ENCODE results near the gene FOXM1.

FOXM1 gene

DNA sequence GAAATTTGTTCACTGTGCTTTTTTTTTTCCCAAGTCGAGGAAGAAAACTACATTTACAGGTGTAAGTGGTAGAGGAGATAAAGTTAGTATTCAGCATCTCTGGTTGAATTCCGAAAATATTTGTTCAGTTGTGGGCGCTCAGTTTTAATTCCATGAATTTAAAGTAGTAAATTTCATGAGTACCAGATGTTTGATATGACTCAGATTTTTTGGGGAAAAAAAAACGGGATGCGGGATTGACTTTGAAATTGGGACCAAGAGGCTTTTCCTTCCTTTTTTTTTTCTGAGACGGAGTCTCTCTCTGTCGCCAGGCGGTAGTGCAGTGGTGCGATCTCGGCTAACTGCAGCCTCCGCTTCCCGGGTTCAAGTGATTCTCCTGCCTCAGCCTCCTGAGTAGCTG is 15.3 kb upstream of the FOXM1 start (continued):
- TF ChIP-seq, protein P1, sequence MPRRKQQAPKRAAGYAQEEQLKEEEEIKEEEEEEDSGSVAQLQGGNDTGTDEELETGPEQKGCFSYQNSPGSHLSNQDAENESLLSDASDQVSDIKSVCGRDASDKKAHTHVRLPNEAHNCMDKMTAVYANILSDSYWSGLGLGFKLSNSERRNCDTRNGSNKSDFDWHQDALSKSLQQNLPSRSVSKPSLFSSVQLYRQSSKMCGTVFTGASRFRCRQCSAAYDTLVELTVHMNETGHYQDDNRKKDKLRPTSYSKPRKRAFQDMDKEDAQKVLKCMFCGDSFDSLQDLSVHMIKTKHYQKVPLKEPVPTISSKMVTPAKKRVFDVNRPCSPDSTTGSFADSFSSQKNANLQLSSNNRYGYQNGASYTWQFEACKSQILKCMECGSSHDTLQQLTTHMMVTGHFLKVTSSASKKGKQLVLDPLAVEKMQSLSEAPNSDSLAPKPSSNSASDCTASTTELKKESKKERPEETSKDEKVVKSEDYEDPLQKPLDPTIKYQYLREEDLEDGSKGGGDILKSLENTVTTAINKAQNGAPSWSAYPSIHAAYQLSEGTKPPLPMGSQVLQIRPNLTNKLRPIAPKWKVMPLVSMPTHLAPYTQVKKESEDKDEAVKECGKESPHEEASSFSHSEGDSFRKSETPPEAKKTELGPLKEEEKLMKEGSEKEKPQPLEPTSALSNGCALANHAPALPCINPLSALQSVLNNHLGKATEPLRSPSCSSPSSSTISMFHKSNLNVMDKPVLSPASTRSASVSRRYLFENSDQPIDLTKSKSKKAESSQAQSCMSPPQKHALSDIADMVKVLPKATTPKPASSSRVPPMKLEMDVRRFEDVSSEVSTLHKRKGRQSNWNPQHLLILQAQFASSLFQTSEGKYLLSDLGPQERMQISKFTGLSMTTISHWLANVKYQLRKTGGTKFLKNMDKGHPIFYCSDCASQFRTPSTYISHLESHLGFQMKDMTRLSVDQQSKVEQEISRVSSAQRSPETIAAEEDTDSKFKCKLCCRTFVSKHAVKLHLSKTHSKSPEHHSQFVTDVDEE (CRISPR knock-in tag; IDR thresholded peaks at IDR 0.05), result no peak
- no peak for TF ChIP-seq TCF4 (CRISPR knock-in tag; IDR thresholded peaks at IDR 0.05; ENCODE audit: borderline replicate concordance)
- no peak for TF ChIP-seq ZFP3 (CRISPR knock-in tag; IDR thresholded peaks at IDR 0.05)
- TF ChIP-seq ISL1 (CRISPR knock-in tag; IDR thresholded peaks at IDR 0.05), result no peak
- TF ChIP-seq GLIS3 (CRISPR knock-in tag; IDR thresholded peaks at IDR 0.05), result no peak

DNA sequence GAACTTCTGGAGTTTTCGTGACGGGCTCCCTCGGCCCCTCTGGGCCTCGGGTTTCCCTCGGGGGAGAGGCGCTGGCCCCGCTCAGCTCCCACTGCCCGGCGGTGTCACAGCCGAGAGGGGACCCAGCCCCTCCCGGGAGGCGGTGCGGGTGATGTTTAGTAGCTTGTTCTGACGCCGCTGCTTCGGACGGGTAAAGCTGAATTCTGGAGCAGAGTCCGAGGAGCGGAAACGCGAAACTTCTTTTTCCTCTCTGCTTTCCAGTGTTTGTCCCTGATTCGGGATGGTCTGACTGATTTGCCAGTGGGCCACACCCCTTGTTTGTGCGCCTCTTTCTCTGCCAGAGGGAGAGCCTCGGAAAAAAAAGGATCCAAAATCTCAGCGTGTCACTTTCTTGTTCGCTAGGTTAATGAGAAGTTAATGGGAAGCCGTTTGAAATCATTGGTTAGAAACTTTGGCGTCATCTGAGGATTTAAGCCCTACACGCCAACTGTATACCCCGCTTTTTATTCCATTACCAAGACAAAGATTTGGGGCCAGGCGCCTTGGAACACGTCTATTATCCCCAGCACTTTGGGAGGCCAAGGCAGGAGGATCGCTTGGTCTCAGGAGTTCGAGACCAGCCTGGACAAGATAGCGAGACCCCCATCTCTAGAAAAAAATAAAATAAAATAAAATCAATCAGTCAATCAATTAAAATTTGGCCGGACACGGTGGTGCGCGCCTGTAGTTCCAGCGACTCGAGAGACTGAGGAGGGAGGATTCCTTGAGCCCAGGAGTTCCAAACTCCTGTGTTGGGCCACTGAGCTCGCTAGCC is 14.5 kb upstream of the FOXM1 start:
- peak; percentile 61 for ATAC-seq
- TF ChIP-seq, protein P1 (CRISPR knock-in tag; IDR thresholded peaks at IDR 0.05), result no peak
- TF ChIP-seq ZFP3 (CRISPR knock-in tag; IDR thresholded peaks at IDR 0.05), result 0 out of 2 replicates have a peak, but pooled peaks have one; percentile 41

DNA sequence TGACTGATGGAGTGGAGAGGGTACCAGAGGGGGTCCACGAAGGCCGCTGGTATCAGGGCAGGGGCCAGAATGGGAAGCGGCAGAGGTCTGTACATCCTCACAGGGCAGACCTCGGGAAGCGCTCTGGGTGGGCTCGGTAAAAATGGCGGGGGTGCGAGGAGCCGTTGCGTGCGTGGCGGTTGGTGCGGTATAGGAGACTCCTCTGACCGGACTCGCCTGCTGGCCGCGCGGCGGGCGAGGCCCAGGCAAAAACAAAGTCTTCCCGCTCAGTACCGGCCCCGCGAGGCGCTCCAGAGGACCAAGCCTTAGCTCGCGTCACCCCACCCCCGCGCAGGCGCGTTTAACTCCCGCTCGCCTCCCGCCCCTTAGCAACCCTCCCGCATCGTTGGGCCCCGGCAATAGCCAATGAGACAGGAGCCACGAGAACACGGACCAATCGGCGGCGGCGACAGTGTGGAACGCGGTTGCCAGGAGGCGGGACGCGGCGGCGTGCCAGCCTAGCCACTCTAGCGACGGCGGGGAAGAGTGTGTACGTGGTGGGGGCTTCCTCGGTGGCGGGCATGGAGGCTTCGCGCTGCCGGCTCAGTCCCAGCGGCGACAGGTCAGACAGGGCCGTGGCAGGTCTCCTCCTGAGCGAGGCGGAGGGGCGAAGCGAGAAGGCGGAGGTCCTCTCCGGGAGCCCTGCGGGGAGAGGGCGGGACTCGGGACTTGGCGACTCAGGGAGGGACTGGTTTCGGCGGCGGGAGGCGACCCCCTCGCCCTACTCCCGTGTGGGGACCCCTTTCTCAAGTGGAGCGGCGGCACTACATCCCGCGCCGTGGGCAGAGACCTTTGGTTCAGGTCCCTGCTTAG is 13.6 kb upstream of the FOXM1 start, which contains the start of gene TULP3:
TULP3 (plus strand) TSS at position 504 of the 852 bp plus-strand sequence; CDS start at position 561, 57 bp downstream.
- 0 out of 2 replicates have a peak, but pooled peaks have one; percentile 47 for TF ChIP-seq CSDC2 (CRISPR knock-in tag; IDR thresholded peaks at IDR 0.05)
- TF ChIP-seq GLIS3 (CRISPR knock-in tag; IDR thresholded peaks at IDR 0.05), result 0 out of 2 replicates have a peak, but pooled peaks have one; percentile 28
- TF ChIP-seq ARNTL (CRISPR knock-in tag; IDR thresholded peaks at IDR 0.05; ENCODE audit: borderline replicate concordance, low read depth), result no peak
- ATAC-seq, result peak; percentile 93

DNA sequence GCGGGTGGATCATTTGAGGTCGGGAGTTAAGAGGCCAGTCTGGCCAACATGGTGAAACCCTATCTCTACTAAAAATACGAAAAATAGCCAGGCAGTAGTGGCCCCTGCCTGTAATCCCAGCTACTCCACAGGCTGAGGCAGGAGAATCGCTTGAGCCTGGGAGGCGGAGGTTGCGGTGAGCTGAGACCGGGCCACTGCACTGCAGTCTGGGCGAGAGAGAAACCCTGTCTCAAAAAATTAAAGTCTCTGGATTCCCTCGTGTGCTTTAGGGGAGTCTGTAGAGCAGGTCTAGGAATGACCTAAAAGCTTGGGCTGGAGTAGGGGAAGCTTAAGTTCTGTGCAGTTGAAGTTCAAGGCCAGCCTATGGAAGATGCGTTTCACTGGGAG is 13.0 kb upstream of the FOXM1 start:
- TF ChIP-seq, protein P2, sequence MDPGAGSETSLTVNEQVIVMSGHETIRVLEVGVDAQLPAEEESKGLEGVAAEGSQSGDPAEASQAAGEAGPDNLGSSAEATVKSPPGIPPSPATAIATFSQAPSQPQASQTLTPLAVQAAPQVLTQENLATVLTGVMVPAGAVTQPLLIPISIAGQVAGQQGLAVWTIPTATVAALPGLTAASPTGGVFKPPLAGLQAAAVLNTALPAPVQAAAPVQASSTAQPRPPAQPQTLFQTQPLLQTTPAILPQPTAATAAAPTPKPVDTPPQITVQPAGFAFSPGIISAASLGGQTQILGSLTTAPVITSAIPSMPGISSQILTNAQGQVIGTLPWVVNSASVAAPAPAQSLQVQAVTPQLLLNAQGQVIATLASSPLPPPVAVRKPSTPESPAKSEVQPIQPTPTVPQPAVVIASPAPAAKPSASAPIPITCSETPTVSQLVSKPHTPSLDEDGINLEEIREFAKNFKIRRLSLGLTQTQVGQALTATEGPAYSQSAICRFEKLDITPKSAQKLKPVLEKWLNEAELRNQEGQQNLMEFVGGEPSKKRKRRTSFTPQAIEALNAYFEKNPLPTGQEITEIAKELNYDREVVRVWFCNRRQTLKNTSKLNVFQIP (CRISPR knock-in tag; IDR thresholded peaks at IDR 0.05; ENCODE audit: borderline replicate concordance, low read depth), result no peak
- TF ChIP-seq, protein P3, sequence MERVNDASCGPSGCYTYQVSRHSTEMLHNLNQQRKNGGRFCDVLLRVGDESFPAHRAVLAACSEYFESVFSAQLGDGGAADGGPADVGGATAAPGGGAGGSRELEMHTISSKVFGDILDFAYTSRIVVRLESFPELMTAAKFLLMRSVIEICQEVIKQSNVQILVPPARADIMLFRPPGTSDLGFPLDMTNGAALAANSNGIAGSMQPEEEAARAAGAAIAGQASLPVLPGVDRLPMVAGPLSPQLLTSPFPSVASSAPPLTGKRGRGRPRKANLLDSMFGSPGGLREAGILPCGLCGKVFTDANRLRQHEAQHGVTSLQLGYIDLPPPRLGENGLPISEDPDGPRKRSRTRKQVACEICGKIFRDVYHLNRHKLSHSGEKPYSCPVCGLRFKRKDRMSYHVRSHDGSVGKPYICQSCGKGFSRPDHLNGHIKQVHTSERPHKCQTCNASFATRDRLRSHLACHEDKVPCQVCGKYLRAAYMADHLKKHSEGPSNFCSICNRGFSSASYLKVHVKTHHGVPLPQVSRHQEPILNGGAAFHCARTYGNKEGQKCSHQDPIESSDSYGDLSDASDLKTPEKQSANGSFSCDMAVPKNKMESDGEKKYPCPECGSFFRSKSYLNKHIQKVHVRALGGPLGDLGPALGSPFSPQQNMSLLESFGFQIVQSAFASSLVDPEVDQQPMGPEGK (CRISPR knock-in tag; IDR thresholded peaks at IDR 0.05; ENCODE audit: borderline replicate concordance), result no peak
- TF ChIP-seq ZC3H10 (CRISPR knock-in tag; IDR thresholded peaks at IDR 0.05), result no peak
- TF ChIP-seq BACH2 (CRISPR knock-in tag; IDR thresholded peaks at IDR 0.05; ENCODE audit: borderline replicate concordance), result no peak
- no peak for TF ChIP-seq ARNTL (CRISPR knock-in tag; IDR thresholded peaks at IDR 0.05; ENCODE audit: borderline replicate concordance, low read depth)
- TF ChIP-seq, protein P4, sequence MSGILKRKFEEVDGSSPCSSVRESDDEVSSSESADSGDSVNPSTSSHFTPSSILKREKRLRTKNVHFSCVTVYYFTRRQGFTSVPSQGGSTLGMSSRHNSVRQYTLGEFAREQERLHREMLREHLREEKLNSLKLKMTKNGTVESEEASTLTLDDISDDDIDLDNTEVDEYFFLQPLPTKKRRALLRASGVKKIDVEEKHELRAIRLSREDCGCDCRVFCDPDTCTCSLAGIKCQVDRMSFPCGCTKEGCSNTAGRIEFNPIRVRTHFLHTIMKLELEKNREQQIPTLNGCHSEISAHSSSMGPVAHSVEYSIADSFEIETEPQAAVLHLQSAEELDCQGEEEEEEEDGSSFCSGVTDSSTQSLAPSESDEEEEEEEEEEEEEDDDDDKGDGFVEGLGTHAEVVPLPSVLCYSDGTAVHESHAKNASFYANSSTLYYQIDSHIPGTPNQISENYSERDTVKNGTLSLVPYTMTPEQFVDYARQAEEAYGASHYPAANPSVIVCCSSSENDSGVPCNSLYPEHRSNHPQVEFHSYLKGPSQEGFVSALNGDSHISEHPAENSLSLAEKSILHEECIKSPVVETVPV (CRISPR knock-in tag; IDR thresholded peaks at IDR 0.05), result no peak
- no peak for TF ChIP-seq SNAI2 (CRISPR knock-in tag; IDR thresholded peaks at IDR 0.05)
- no peak for ATAC-seq

Measured in SK-N-SH treated with all-trans-retinoic acid at 6 μM for 48 hours (cell line).